HepG2 (cell line): Measurements from ENCODE around the gene GRHL3. TPM values are rescaled to one million over a fixed set of nuclear protein-coding genes. Genes with fewer than 3 reads are reported as not detected.

Experiments used
- ATAC-seq: fragments of 200-7000 bp; cut with Tn5 transposase; 3 replicates; pipeline ENCODE4 v1.9.1; 2020; ENCODE audit warnings: mild to moderate bottlenecking, moderate library complexity
- BruUV-seq: library from RNA; stranded (reverse); fragments of 400-500 nt; replicated peaks from 2 replicates; lab custom pipeline; 2021; lab: Mats Ljungman, UMichigan
- CTCF ChIA-PET: fragments of 300-600 bp; formaldehyde crosslinking; extraction: SDS; loops from one replicate; lab custom pipeline; 2021; ENCODE audit warnings: low total read pairs, inconsistent platforms, low intra/inter-chr PET ratio; lab: Yijun Ruan, JAX
- POLR2A ChIA-PET: fragments of 350-600 bp; sonication (Branson Sonifier 250); formaldehyde crosslinking; loops from one replicate; lab custom pipeline; 2020; ENCODE audit warnings: antibody characterized with exemption, inconsistent platforms; lab: Yijun Ruan, JAX
- DNase-seq: peaks from one replicate; pipeline ENCODE4 v3.0.0-alpha.2; 2015; ENCODE audit warnings: low spot score
- FAIRE-seq: peaks from 3 replicates; lab custom pipeline; 2011; peaks lifted over from hg19 to GRCh38; lab: Jason Lieb, UNC
- H2AFZ ChIP-seq: one replicate; pipeline ENCODE4 v1.6.1; 2011; ENCODE audit warnings: low read length, inconsistent platforms
- H3K27ac ChIP-seq: fragments of 300-600 bp; 3 replicates; pipeline ENCODE4 v1.8.0; 2011; ENCODE audit warnings: mixed run types, mild to moderate bottlenecking, mixed read lengths, low read length, inconsistent platforms; ENCODE audit not compliant: insufficient read depth; ENCODE audit errors: extremely low read length
- H3K27me3 ChIP-seq, 2 experiments: fragments of 200-600 bp in 1 of 2; 2 replicates in 1 of 2; 3 replicates in 1 of 2; pipeline versions ENCODE4 v1.6.0 to v1.8.0; 2011; ENCODE audit warnings: low read length in 2 of 2, mild to moderate bottlenecking in 2 of 2, moderate library complexity in 2 of 2, inconsistent platforms in 1 of 2; ENCODE audit not compliant: insufficient read depth in 2 of 2, control insufficient read depth in 1 of 2
- H3K36me3 ChIP-seq, 2 experiments: fragments of 200-600 bp in 1 of 2; replicated peaks in 1 of 2; 2 replicates in 1 of 2; 3 replicates in 1 of 2; pipeline versions ENCODE4 v1.5.1 to v1.8.0; 2011; ENCODE audit warnings: low read length in 2 of 2, inconsistent platforms in 1 of 2; ENCODE audit not compliant: insufficient read depth in 2 of 2, control insufficient read depth in 1 of 2
- H3K4me1 ChIP-seq: 2 replicates; pipeline ENCODE4 v1.5.1; 2012; ENCODE audit warnings: low read length, inconsistent platforms; ENCODE audit not compliant: insufficient read depth
- H3K4me2 ChIP-seq: 2 replicates; pipeline ENCODE4 v1.6.0; 2011; ENCODE audit warnings: low read depth, low read length, inconsistent platforms
- H3K4me3 ChIP-seq, 3 experiments: fragments of 200-600 bp in 1 of 3; sonication (generic), shearing (Covaris generic) in 1 of 3; replicated peaks in 1 of 3; 2 replicates each; pipeline ENCODE4 v1.5.1; 2011 to 2016; ENCODE audit warnings: low read length in 3 of 3, inconsistent platforms in 2 of 3, low read depth in 2 of 3, mild to moderate bottlenecking in 2 of 3, control low read depth in 1 of 3, mixed read lengths in 1 of 3; ENCODE audit not compliant: insufficient read depth in 1 of 3
- H3K79me2 ChIP-seq: one replicate; pipeline ENCODE4 v1.6.1; 2011; ENCODE audit warnings: low read length, inconsistent platforms; ENCODE audit not compliant: insufficient read depth
- H3K9ac ChIP-seq: 2 replicates; pipeline ENCODE4 v1.6.0; 2011; ENCODE audit warnings: mild to moderate bottlenecking, low read depth, low read length, inconsistent platforms; ENCODE audit not compliant: insufficient read depth
- H3K9me3 ChIP-seq: 2 replicates; pipeline ENCODE4 v1.5.1; 2012; ENCODE audit warnings: mild to moderate bottlenecking, low read length
- H4K20me1 ChIP-seq: 2 replicates; pipeline ENCODE4 v1.6.0; 2011; ENCODE audit warnings: inconsistent platforms, mild to moderate bottlenecking, low read length, moderate library complexity; ENCODE audit not compliant: insufficient read depth
- HDAC6 ChIP-seq: fragments of 200-600 bp; sonication (generic); IDR thresholded peaks from 2 replicates; pipeline ENCODE4 v1.7.0; 2017; ENCODE audit warnings: mild to moderate bottlenecking, antibody characterized with exemption, low read length, low read depth
- HOXA5 ChIP-seq: sonication (generic); formaldehyde crosslinking; IDR thresholded peaks from 2 replicates; pipeline ENCODE4 v1.4.0; 2020; ENCODE audit warnings: missing genetic modification reagents
- PAX8 ChIP-seq: sonication (generic); formaldehyde crosslinking; IDR thresholded peaks from 2 replicates; pipeline ENCODE4 v1.8.0; 2022; ENCODE audit warnings: mild to moderate bottlenecking, missing genetic modification reagents, borderline replicate concordance
- ZNF629 ChIP-seq: sonication (generic); formaldehyde crosslinking; conservative IDR thresholded peaks from 2 replicates; pipeline ENCODE4 v1.5.0; 2020; ENCODE audit warnings: missing genetic modification reagents
- WGBS: methylation state at CpG from one replicate; pipeline ENCODE4 v1.1.6; 2017; ENCODE audit warnings: low lambda C conversion rate; 5-methylcytosine and 5-hydroxymethylcytosine counted together
- in situ Hi-C: cut with HindIII; loops from 2 replicates; pipeline ENCODE4 v1.10.0; 2017; ENCODE audit warnings: low pct_unique_long_range_greater_than_20kb; ENCODE audit not compliant: extremely low pct_ligation_motif_present
- intact Hi-C: fragments of 100-400 bp; cut with micrococcal nuclease; formaldehyde crosslinking; loops from one replicate; pipeline ENCODE4 v1.10.0; 2022; ENCODE audit not compliant: unreplicated experiment
- polyA plus RNA-seq, 8 experiments: library from polyadenylated mRNA; depleted of rRNA in 3 of 8; stranded (reverse) in 7 of 8; unstranded in 1 of 8; fragments of >200 nt; fragmentation: Illumina TruSeq in 4 of 8; extraction: Trizol in 4 of 8; gene quantifications; 2 replicates each; pipeline versions ENCODE4 v1.2.1 to v1.2.3, GENCODE V29; 2011 to 2016; ENCODE audit warnings: low read depth in 4 of 8, missing spikeins in 1 of 8, mixed read lengths in 1 of 8; ENCODE audit not compliant: insufficient read depth in 1 of 8
- total RNA-seq, 5 experiments: library from RNA; depleted of rRNA; stranded (reverse); fragments of >200 nt; fragmentation: Illumina TruSeq; extraction: Trizol; gene quantifications; 2 replicates each; pipeline ENCODE4 v1.2.3, GENCODE V29; 2016; ENCODE audit warnings: low read depth in 1 of 5
- TF ChIP-seq, protein P1 (sequence below): IDR thresholded peaks from 2 replicates; pipeline ENCODE4 v1.4.0; 2020; ENCODE audit warnings: mild to moderate bottlenecking, missing genetic modification reagents

Gene GRHL3
- total and polyA plus RNA-seq, 2 of the 13 experiments (the other 11 are each of a cell fraction or from before 2014, with no cell fraction given), result not detected

DNA sequence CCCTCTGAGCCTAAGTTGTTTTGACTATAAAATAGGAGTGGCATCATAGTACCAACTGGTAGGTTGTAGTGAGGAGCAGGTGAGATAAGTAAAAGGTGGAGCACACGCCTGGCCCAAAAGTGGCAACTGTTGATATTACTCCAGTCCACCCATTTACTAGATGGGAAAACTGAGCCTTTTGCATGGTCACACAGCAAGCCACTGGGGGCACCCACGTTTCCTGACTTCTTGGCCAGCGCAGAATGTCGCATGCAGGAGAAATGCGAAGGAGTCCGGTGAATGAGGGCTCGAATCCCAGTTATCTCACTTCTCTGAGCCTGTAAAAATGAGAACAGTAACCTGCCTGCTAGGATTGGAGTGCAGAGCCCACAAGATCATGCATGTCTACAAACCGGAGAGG is 20.8 kb downstream of the GRHL3 start:
- FAIRE-seq (no peak), DNase-seq (no peak), ATAC-seq (no peak)
- TF ChIP-seq, protein P1, sequence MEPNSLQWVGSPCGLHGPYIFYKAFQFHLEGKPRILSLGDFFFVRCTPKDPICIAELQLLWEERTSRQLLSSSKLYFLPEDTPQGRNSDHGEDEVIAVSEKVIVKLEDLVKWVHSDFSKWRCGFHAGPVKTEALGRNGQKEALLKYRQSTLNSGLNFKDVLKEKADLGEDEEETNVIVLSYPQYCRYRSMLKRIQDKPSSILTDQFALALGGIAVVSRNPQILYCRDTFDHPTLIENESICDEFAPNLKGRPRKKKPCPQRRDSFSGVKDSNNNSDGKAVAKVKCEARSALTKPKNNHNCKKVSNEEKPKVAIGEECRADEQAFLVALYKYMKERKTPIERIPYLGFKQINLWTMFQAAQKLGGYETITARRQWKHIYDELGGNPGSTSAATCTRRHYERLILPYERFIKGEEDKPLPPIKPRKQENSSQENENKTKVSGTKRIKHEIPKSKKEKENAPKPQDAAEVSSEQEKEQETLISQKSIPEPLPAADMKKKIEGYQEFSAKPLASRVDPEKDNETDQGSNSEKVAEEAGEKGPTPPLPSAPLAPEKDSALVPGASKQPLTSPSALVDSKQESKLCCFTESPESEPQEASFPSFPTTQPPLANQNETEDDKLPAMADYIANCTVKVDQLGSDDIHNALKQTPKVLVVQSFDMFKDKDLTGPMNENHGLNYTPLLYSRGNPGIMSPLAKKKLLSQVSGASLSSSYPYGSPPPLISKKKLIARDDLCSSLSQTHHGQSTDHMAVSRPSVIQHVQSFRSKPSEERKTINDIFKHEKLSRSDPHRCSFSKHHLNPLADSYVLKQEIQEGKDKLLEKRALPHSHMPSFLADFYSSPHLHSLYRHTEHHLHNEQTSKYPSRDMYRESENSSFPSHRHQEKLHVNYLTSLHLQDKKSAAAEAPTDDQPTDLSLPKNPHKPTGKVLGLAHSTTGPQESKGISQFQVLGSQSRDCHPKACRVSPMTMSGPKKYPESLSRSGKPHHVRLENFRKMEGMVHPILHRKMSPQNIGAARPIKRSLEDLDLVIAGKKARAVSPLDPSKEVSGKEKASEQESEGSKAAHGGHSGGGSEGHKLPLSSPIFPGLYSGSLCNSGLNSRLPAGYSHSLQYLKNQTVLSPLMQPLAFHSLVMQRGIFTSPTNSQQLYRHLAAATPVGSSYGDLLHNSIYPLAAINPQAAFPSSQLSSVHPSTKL (CRISPR knock-in tag), result no peak
- TF ChIP-seq HOXA5 (CRISPR knock-in tag) (no peak), PAX8 (CRISPR knock-in tag) (no peak), ZNF629 (CRISPR knock-in tag) (peak; percentile 73), HDAC6 (no peak)
- Histone ChIP-seq H3K36me3 (no peaks in the 10 kb centered on the region), H3K4me1 (no peaks in the 10 kb centered on the region), H3K79me2 (no peaks in the 10 kb centered on the region), H4K20me1 (no peaks in the 10 kb centered on the region), H3K9ac (no peak overlapping the region), H3K4me3 (no peak overlapping the region), H3K27ac (no peak overlapping the region), H3K9me3 (no peaks in the 10 kb centered on the region), H2AFZ (no peak overlapping the region), H3K27me3 (peaks cover 3 to 46% of the 10 kb centered on the region in 2 experiments; a peak in 4 of 5 replicates), H3K4me2 (no peak overlapping the region)
- BruUV-seq, result no TSS peak
- in situ Hi-C loops, result no loop called here
- CTCF ChIA-PET, result no interaction called here
- POLR2A ChIA-PET, result no interaction called here
- WGBS, result 34% methylated on average over 8 of the region's 8 CpGs
- intact Hi-C loops, result no loop called here
